Mesodermal cell (in vitro differentiated cells): ENCODE data around the gene CCDC34.
"Not testable (repeated sequence)": the region's sequence is repeated elsewhere in the genome, so short reads cannot be mapped to it uniquely, and the experiment has no call there.

Experiments
- H3K27ac ChIP-seq: 2 replicates; pipeline ENCODE4 v1.7.0; 2013; ENCODE audit warnings: mild to moderate bottlenecking, low read depth, low read length, moderate library complexity; ENCODE audit not compliant: severe bottlenecking
- H3K36me3 ChIP-seq: 2 replicates; pipeline ENCODE4 v1.7.1; 2013; ENCODE audit warnings: mild to moderate bottlenecking, low read length, moderate library complexity; ENCODE audit not compliant: control insufficient read depth, insufficient read depth
- H3K4me1 ChIP-seq: one replicate; pipeline ENCODE4 v1.7.1; 2013; ENCODE audit warnings: mild to moderate bottlenecking, low read length; ENCODE audit not compliant: insufficient read depth, control insufficient read depth, poor library complexity, severe bottlenecking
- H3K4me3 ChIP-seq: 2 replicates; pipeline ENCODE4 v1.7.0; 2013; ENCODE audit warnings: low read length, control low read depth, mild to moderate bottlenecking; ENCODE audit not compliant: insufficient read depth, poor library complexity, severe bottlenecking; ENCODE audit errors: extremely low read depth
- H3K9me3 ChIP-seq: 2 replicates; pipeline ENCODE4 v1.7.1; 2013; ENCODE audit warnings: mild to moderate bottlenecking, low read length, moderate library complexity; ENCODE audit not compliant: control insufficient read depth
- WGBS, 2 experiments: methylation state at CpG; one replicate each; pipeline ENCODE4 v1.1.5; 2013; ENCODE audit warnings: missing lambda C conversion rate in 2 of 2; ENCODE audit not compliant: insufficient coverage in 2 of 2; 5-methylcytosine and 5-hydroxymethylcytosine counted together

Gene CCDC34

GRCh38 chr11:27321340-27321739 lies 41.7 kb downstream of the CCDC34 start:
- not testable (repeated sequence) for H3K27ac ChIP-seq

GRCh38 chr11:27319072-27319471 lies 43.9 kb downstream of the CCDC34 start:
- Histone ChIP-seq H3K27ac (no peak overlapping the region), H3K9me3 (peaks cover 16% of the 10 kb centered on the region), H3K36me3 (peaks cover 5% of the 10 kb centered on the region), H3K4me3 (no peak overlapping the region), H3K4me1 (peaks cover 12% of the 10 kb centered on the region)
- WGBS, 2 experiments, result 46 to 79% methylated on average over 2 of the region's 2 CpGs

More at GRCh38 chr11:27321340-27321739, 41.7 kb downstream of the CCDC34 start:
- Histone ChIP-seq H3K9me3 (peaks cover 16% of the 10 kb centered on the region), H3K4me1 (peaks cover 12% of the 10 kb centered on the region)
- not testable (repeated sequence) for H3K36me3 ChIP-seq, H3K4me3 ChIP-seq
- 91% methylated on average over 10 of the region's 10 CpGs for WGBS, 2 experiments

GRCh38 chr11:27317751-27318150 lies 45.3 kb downstream of the CCDC34 start:
- 22 to 47% methylated on average over 2 of the region's 2 CpGs for WGBS, 2 experiments
- Histone ChIP-seq H3K36me3 (peaks cover 5% of the 10 kb centered on the region), H3K4me3 (no peak overlapping the region), H3K9me3 (peaks cover 16% of the 10 kb centered on the region), H3K27ac (no peak overlapping the region), H3K4me1 (peaks cover 12% of the 10 kb centered on the region)

- Histone ChIP-seq H3K27ac (no peak overlapping the region), H3K9me3 (peaks cover 8% of the 10 kb centered on the region), H3K4me1 (peaks cover 12% of the 10 kb centered on the region), H3K4me3 (no peak overlapping the region), H3K36me3 (no peaks in the 10 kb centered on the region)
- no CpG with 5 or more reads among the region's 1 CpG for WGBS, 2 experiments
Observed at GRCh38 chr11:27315836-27316235, 47.2 kb downstream of the CCDC34 start.

- no peaks in the 10 kb centered on the region for H3K36me3 ChIP-seq
- H3K27ac ChIP-seq, result no peak overlapping the region
- H3K9me3 ChIP-seq, result no peaks in the 10 kb centered on the region
- WGBS, 2 experiments, result 93% methylated on average over 1 of the region's 2 CpGs
- H3K4me1 ChIP-seq, result peaks cover 5% of the 10 kb centered on the region
- no peak overlapping the region for H3K4me3 ChIP-seq
Observed at GRCh38 chr11:27313157-27313821, 49.7 kb downstream of the CCDC34 start.

- no CpG with 5 or more reads among the region's 2 CpGs for WGBS, 2 experiments
Observed at GRCh38 chr11:27312110-27312509, 50.9 kb downstream of the CCDC34 start.

GRCh38 chr11:27310707-27311106 lies 52.3 kb downstream of the CCDC34 start:
- H3K9me3 ChIP-seq, result no peaks in the 10 kb centered on the region
- H3K4me3 ChIP-seq, result no peak overlapping the region
- H3K4me1 ChIP-seq, result no peaks in the 10 kb centered on the region
- H3K27ac ChIP-seq, result no peak overlapping the region
- no peaks in the 10 kb centered on the region for H3K36me3 ChIP-seq

More at GRCh38 chr11:27312110-27312509, 50.9 kb downstream of the CCDC34 start:
- Histone ChIP-seq H3K27ac (no peak overlapping the region), H3K9me3 (no peaks in the 10 kb centered on the region), H3K4me3 (no peak overlapping the region), H3K36me3 (no peaks in the 10 kb centered on the region), H3K4me1 (no peaks in the 10 kb centered on the region)

GRCh38 chr11:27310182-27310581 lies 52.8 kb downstream of the CCDC34 start:
- no peaks in the 10 kb centered on the region for H3K36me3 ChIP-seq
- no peaks in the 10 kb centered on the region for H3K4me1 ChIP-seq
- no peak overlapping the region for H3K27ac ChIP-seq
- H3K4me3 ChIP-seq, result no peak overlapping the region
- H3K9me3 ChIP-seq, result peaks cover 5% of the 10 kb centered on the region

- Histone ChIP-seq H3K4me1 (no peaks in the 10 kb centered on the region), H3K9me3 (peaks cover 5% of the 10 kb centered on the region), H3K27ac (no peak overlapping the region), H3K36me3 (no peaks in the 10 kb centered on the region), H3K4me3 (no peak overlapping the region)
- WGBS, 2 experiments, result 96% methylated on average over 3 of the region's 5 CpGs; no CpG with 5 or more reads in 1 of the 2 experiments
Observed at GRCh38 chr11:27309046-27309445, 54.0 kb downstream of the CCDC34 start.

GRCh38 chr11:27307232-27307631 lies 55.8 kb downstream of the CCDC34 start:
- no peak overlapping the region for H3K27ac ChIP-seq
- H3K4me1 ChIP-seq, result no peaks in the 10 kb centered on the region
- H3K9me3 ChIP-seq, result peaks cover 5% of the 10 kb centered on the region
- no peak overlapping the region for H3K4me3 ChIP-seq
- no peaks in the 10 kb centered on the region for H3K36me3 ChIP-seq

- peaks cover 5% of the 10 kb centered on the region for H3K9me3 ChIP-seq
- no peak overlapping the region for H3K4me3 ChIP-seq
- WGBS, 2 experiments, result 96 to 100% methylated on average over 2 to 3 of the region's 3 CpGs
- H3K27ac ChIP-seq, result no peak overlapping the region
- no peaks in the 10 kb centered on the region for H3K4me1 ChIP-seq
- no peaks in the 10 kb centered on the region for H3K36me3 ChIP-seq
Observed at GRCh38 chr11:27305751-27306150, 57.3 kb downstream of the CCDC34 start.
